Measurements from ENCODE around the gene ARHGAP25.

The ARHGAP25 gene

DNA sequence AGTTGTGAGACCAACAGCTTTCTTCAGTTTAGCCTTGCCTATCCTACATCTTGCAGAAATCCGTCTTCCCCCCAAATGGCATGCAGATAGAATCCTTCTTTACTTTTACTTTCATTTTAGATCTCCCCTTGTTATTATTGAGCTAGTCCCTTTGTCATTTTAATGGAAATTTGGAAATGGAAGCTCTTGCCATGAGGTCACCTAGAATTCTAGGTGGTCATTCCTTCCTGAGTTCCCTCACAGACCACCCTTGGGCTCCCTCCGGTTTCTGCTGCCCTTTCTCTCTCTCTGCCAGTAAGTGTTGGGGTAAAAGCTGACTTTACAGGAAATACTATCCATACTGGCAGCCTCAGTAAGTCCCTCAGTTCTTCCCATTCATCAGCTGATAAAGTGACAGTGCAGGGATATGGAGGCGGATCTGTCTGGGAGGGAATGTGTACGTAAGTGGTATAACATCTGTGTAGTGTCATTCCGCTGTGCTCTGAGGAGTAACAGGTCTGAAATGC is 30.2 kb downstream of the ARHGAP25 start:
- DNase-seq (ENCODE audit: low read depth) = no peak
- no peak overlapping the region for H3K4me3 ChIP-seq (ENCODE audit: low read depth, low read length)
- TF ChIP-seq, protein P1, sequence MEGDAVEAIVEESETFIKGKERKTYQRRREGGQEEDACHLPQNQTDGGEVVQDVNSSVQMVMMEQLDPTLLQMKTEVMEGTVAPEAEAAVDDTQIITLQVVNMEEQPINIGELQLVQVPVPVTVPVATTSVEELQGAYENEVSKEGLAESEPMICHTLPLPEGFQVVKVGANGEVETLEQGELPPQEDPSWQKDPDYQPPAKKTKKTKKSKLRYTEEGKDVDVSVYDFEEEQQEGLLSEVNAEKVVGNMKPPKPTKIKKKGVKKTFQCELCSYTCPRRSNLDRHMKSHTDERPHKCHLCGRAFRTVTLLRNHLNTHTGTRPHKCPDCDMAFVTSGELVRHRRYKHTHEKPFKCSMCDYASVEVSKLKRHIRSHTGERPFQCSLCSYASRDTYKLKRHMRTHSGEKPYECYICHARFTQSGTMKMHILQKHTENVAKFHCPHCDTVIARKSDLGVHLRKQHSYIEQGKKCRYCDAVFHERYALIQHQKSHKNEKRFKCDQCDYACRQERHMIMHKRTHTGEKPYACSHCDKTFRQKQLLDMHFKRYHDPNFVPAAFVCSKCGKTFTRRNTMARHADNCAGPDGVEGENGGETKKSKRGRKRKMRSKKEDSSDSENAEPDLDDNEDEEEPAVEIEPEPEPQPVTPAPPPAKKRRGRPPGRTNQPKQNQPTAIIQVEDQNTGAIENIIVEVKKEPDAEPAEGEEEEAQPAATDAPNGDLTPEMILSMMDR (conservative IDR thresholded peaks at IDR 0.05; ENCODE audit: low read depth, low read length) = no peak

DNA sequence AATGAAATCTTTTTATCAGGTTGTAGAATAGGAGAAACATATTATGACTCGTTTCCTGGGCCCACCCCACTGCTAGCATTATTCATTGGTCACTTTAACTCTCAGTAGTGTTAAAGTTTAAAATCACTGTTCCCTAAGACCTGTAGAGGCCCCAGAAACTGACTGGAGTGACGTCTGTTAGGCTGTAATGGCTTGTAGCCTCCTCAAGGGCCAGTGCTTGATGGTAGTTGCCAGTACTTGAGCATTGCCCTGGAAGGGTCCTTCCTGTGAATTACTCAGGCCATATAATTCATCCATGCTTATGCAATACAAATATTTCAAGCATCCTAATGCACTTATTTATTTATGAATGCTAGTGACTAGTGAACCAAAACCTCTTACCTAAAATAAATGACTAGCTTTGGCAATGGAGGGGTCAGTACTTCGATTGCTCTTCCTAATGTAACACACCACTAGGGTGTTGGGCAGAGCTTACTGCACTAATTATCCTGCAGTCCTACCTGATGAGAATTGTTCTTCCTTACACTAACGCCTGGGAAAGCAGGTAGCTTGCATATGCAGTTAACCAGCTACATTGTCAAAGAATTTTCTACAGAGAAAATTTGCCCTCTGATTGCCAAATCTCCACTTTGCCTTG is 31.2 kb downstream of the ARHGAP25 start:
- H3K4me3 ChIP-seq (ENCODE audit: low read depth, low read length) = no peak overlapping the region
- TF ChIP-seq, protein P1 (conservative IDR thresholded peaks at IDR 0.05; ENCODE audit: low read depth, low read length) = no peak
- DNase-seq (ENCODE audit: low read depth) = peak; percentile 36

GRCh38 chr2:68766376-68766845 is 31.8 kb downstream of the ARHGAP25 start:
- H3K4me3 ChIP-seq (ENCODE audit: low read depth, low read length) = no peak overlapping the region
- TF ChIP-seq, protein P1 (conservative IDR thresholded peaks at IDR 0.05; ENCODE audit: low read depth, low read length) = no peak
- DNase-seq (ENCODE audit: low read depth) = peak; percentile 97

DNA sequence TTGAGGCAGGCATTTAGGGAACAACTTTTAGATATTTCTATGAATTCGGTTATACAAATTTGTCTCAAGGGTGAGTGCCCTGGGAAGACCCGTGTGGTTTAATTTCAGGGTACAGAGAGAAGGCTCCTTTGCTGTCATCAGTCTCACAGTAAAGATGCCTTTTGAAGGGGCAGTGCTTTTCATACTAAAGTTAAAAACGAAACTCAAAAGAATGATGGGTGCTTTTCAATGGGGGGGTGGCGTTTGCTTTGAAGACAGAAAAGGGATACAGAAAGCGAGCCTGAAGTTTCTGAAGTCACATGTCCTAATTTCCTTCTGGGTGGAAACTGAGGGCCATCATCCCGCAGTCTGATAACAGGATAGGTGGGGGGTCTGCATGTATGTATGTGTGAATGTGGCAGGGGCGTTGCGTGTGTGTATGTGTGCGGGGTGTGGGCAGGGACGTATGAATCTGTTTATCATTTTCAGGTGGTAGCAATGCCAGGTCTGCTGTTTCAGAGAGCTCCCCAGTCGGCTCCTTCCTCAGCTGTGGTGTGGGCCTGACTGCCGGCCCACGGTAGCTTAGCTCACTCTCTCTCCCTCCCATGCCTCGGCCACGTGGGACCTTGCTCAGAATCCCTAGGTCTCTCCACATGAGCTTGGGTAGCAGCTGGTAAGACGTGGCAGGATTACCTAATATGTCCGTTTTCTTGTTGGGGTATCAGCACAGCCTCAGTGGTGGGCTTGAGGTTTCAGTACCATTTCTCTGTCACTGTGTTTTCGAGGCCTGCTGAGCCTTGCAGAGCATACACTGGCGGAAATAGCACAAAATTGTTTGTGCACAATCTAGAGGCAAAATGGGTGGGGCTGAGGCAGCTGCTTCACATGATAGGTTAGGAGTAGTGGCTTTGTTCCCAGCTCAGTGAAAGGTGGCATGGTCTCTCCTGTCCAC is 32.7 kb downstream of the ARHGAP25 start:
- TF ChIP-seq, protein P1 (conservative IDR thresholded peaks at IDR 0.05; ENCODE audit: low read depth, low read length) = no peak
- no peak for DNase-seq (ENCODE audit: low read depth)
- no peak overlapping the region for H3K4me3 ChIP-seq (ENCODE audit: low read depth, low read length)

DNA sequence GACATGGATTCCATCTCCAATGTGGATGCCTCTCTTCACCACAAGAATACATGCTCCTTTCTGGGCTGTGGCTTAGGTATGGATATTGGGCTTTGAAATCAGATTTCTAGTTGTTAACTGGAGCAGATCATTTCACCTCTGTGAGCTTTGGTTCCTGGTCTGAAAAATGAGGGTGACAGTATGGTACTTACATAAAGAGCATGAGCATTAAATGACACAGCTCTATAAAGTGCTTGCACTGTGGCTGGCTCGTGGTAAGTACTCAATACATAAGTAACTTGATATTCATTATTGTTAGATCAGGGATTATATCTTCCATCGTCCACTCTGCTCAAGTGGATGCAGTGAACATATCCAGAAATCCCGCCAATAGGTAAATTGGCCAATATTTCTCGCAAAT is 33.4 kb downstream of the ARHGAP25 start:
- H3K4me3 ChIP-seq (ENCODE audit: low read depth, low read length) = no peak overlapping the region

DNA sequence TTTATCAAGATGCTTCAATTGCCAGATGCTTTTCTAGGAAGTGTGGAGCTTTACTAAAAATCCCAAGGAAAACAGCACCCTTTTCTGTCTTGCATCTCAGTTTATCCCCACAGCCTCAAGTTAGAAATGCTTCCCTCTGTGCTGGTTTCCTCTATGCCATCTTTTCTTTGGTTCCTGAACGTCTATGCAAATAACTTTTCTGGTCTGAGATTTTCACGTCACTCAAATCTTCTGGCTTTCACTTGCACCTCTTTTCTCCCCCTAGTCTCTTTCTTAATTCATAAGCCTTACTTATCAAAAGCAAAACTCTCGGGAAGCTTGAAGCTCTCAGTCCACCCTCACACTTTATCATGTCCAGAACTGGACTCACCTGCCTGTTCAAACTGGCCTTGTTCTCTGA is 33.9 kb downstream of the ARHGAP25 start:
- no peak for DNase-seq (ENCODE audit: low read depth)
- no peak overlapping the region for H3K4me3 ChIP-seq (ENCODE audit: low read depth, low read length)

More for the DNA sequence above, 33.4 kb downstream of the ARHGAP25 start:
- no peak for DNase-seq (ENCODE audit: low read depth)
- TF ChIP-seq, protein P1 (conservative IDR thresholded peaks at IDR 0.05; ENCODE audit: low read depth, low read length) = no peak

More for the DNA sequence above, 33.9 kb downstream of the ARHGAP25 start:
- TF ChIP-seq, protein P1 (conservative IDR thresholded peaks at IDR 0.05; ENCODE audit: low read depth, low read length) = no peak

Data from choroid plexus epithelial cell (primary cell).